ENCODE results near the gene NF2.

The NF2 gene

GRCh38 chr22:29701155-29701999, 97.9 kb downstream of the NF2 start:
- no peak for DNase-seq (ENCODE audit: low read depth in 2 of 2)

- no peak for DNase-seq (ENCODE audit: low read depth in 2 of 2)
These were observed 98.8 kb downstream of the NF2 start for GRCh38 chr22:29702000-29702930.

GRCh38 chr22:29702931-29703501, 99.6 kb downstream of the NF2 start:
- DNase-seq (ENCODE audit: low read depth in 2 of 2): no peak

GRCh38 chr22:29703569-29704195, 100.2 kb downstream of the NF2 start:
- DNase-seq (ENCODE audit: low read depth in 2 of 2): no peak

- DNase-seq (ENCODE audit: low read depth in 2 of 2): no peak
These were observed 101.3 kb downstream of the NF2 start for GRCh38 chr22:29704528-29705285.

- no peak for DNase-seq (ENCODE audit: low read depth in 2 of 2)
These were observed 102.2 kb downstream of the NF2 start for GRCh38 chr22:29705651-29706050.

- DNase-seq (ENCODE audit: low read depth in 2 of 2): no peak
These were observed 103.1 kb downstream of the NF2 start for GRCh38 chr22:29706486-29706885.

GRCh38 chr22:29707010-29707409, 103.6 kb downstream of the NF2 start:
- DNase-seq (ENCODE audit: low read depth in 2 of 2): no peak

GRCh38 chr22:29707471-29707870, 104.0 kb downstream of the NF2 start:
- DNase-seq (ENCODE audit: low read depth in 2 of 2): no peak

- no peak for DNase-seq (ENCODE audit: low read depth in 2 of 2)
These were observed 106.8 kb downstream of the NF2 start for GRCh38 chr22:29710193-29710592.

GRCh38 chr22:29710922-29711593, 107.6 kb downstream of the NF2 start:
- DNase-seq (ENCODE audit: low read depth in 2 of 2): no peak

GRCh38 chr22:29712119-29712518, 108.7 kb downstream of the NF2 start:
- DNase-seq (ENCODE audit: low read depth in 2 of 2): no peak

- no peak for DNase-seq (ENCODE audit: low read depth in 2 of 2)
These were observed 109.8 kb downstream of the NF2 start for GRCh38 chr22:29713156-29713727.

- no peak for DNase-seq (ENCODE audit: low read depth in 2 of 2)
These were observed 111.8 kb downstream of the NF2 start for GRCh38 chr22:29715240-29715639.

GRCh38 chr22:29715705-29716104, 112.3 kb downstream of the NF2 start:
- DNase-seq (ENCODE audit: low read depth in 2 of 2): no peak

- DNase-seq (ENCODE audit: low read depth in 2 of 2): no peak
These were observed 113.5 kb downstream of the NF2 start for GRCh38 chr22:29716814-29717545.

- DNase-seq (ENCODE audit: low read depth in 2 of 2): no peak
These were observed 114.4 kb downstream of the NF2 start for GRCh38 chr22:29717789-29718188.

GRCh38 chr22:29718949-29719898, 115.8 kb downstream of the NF2 start:
- DNase-seq (ENCODE audit: low read depth in 2 of 2): no peak
